PFSK-1 (cell line): Measurements from ENCODE around the gene OR5AN1.

Experiments used
- FOXP2 ChIP-seq: optimal IDR thresholded peaks from 2 replicates; pipeline ENCODE3; 2011; ENCODE audit warnings: borderline replicate concordance, control low read depth, inconsistent platforms; ENCODE audit not compliant: insufficient read depth; ENCODE audit errors: extremely low read length, extremely low read depth
- POLR2AphosphoS5 ChIP-seq: IDR thresholded peaks from 2 replicates; pipeline ENCODE4 v1.6.1; 2012; ENCODE audit warnings: low read depth, mild to moderate bottlenecking, control low read depth, low read length, moderate library complexity
- REST ChIP-seq, 2 experiments: IDR thresholded peaks; 2 replicates each; pipeline versions ENCODE4 v1.6.1 to v1.8.0; 2011 to 2012; ENCODE audit warnings: low read depth in 2 of 2, low read length in 2 of 2, control low read depth in 1 of 2, inconsistent platforms in 1 of 2, mild to moderate bottlenecking in 1 of 2, moderate library complexity in 1 of 2; ENCODE audit not compliant: insufficient read depth in 1 of 2
- SIN3A ChIP-seq: IDR thresholded peaks from 2 replicates; pipeline ENCODE4 v1.6.1; 2012; ENCODE audit warnings: mild to moderate bottlenecking, low read length, moderate library complexity, borderline replicate concordance; ENCODE audit not compliant: insufficient read depth
- TAF1 ChIP-seq: IDR thresholded peaks from 2 replicates; pipeline ENCODE4 v1.6.1; 2012; ENCODE audit warnings: low read length, control low read depth, borderline replicate concordance; ENCODE audit not compliant: insufficient read depth

Gene OR5AN1

GRCh38 chr11:59403546-59403945 is 44.9 kb downstream of the OR5AN1 start:
- TF ChIP-seq SIN3A (no peak), TAF1 (no peak), FOXP2 (no peak), POLR2AphosphoS5 (no peak), REST (IDR thresholded peaks at IDR 0.05; ENCODE audit: insufficient read depth in 1 of 2, low read depth in 2 of 2, low read length in 2 of 2) (no peak)

- TF ChIP-seq REST (IDR thresholded peaks at IDR 0.05; ENCODE audit: insufficient read depth in 1 of 2, low read depth in 2 of 2, low read length in 2 of 2), result no peak
- TF ChIP-seq POLR2AphosphoS5, result no peak
- no peak for TF ChIP-seq SIN3A
- TF ChIP-seq FOXP2, result no peak
- TF ChIP-seq TAF1, result no peak
Measured at GRCh38 chr11:59413646-59414045, 55.0 kb downstream of the OR5AN1 start.

- no peak for TF ChIP-seq TAF1
- TF ChIP-seq FOXP2, result no peak
- TF ChIP-seq SIN3A, result no peak
- TF ChIP-seq REST (IDR thresholded peaks at IDR 0.05; ENCODE audit: insufficient read depth in 1 of 2, low read depth in 2 of 2, low read length in 2 of 2), result no peak
- TF ChIP-seq POLR2AphosphoS5, result no peak
Measured at GRCh38 chr11:59415111-59415510, 56.4 kb downstream of the OR5AN1 start.

GRCh38 chr11:59416613-59417012 is 57.9 kb downstream of the OR5AN1 start:
- no peak for TF ChIP-seq SIN3A
- no peak for TF ChIP-seq POLR2AphosphoS5
- no peak for TF ChIP-seq TAF1
- no peak for TF ChIP-seq FOXP2
- TF ChIP-seq REST (IDR thresholded peaks at IDR 0.05; ENCODE audit: insufficient read depth in 1 of 2, low read depth in 2 of 2, low read length in 2 of 2), result no peak

- TF ChIP-seq POLR2AphosphoS5, result no peak
- no peak for TF ChIP-seq TAF1
- no peak for TF ChIP-seq FOXP2
Measured at GRCh38 chr11:59417023-59417422, 58.3 kb downstream of the OR5AN1 start.
